Epithelial cell of esophagus (primary cell): ENCODE results near the gene DPYD.

ENCODE experiments used
- DNase-seq: peaks from one replicate; pipeline ENCODE4 v3.0.0; 2010; ENCODE audit warnings: low read depth
- H3K4me3 ChIP-seq: 2 replicates; pipeline ENCODE4 v1.5.1; 2011; ENCODE audit warnings: mild to moderate bottlenecking, low read length, control low read depth
- TF ChIP-seq, protein P1 (sequence below): IDR thresholded peaks from 2 replicates; pipeline ENCODE4 v1.5.1; 2011; ENCODE audit warnings: low read depth, mild to moderate bottlenecking, low read length, control low read depth, inconsistent platforms; ENCODE audit not compliant: insufficient read depth; ENCODE audit errors: missing control alignments

The DPYD gene

DNA sequence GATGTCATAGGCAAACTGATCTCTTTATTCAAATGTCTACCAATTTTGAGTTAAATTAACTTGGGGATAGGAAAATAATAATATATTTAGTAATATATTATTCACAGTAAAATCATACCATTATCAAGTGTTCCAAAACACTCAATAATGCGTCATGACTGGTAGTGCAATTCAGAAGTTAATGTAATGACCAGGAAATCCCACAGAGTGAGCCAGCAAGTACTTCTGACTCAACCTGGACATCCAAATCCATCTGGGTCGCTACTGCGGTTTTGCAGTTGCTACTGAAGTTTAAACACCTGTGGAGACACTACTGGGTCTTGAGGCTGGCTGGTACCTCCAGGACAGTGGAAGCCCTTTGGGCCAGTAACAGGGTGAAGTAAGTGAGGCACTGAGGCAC is 44.8 kb downstream of the DPYD start:
- no peak overlapping the region for H3K4me3 ChIP-seq
- DNase-seq: peak; percentile 62
- TF ChIP-seq, protein P1, sequence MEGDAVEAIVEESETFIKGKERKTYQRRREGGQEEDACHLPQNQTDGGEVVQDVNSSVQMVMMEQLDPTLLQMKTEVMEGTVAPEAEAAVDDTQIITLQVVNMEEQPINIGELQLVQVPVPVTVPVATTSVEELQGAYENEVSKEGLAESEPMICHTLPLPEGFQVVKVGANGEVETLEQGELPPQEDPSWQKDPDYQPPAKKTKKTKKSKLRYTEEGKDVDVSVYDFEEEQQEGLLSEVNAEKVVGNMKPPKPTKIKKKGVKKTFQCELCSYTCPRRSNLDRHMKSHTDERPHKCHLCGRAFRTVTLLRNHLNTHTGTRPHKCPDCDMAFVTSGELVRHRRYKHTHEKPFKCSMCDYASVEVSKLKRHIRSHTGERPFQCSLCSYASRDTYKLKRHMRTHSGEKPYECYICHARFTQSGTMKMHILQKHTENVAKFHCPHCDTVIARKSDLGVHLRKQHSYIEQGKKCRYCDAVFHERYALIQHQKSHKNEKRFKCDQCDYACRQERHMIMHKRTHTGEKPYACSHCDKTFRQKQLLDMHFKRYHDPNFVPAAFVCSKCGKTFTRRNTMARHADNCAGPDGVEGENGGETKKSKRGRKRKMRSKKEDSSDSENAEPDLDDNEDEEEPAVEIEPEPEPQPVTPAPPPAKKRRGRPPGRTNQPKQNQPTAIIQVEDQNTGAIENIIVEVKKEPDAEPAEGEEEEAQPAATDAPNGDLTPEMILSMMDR: no peak

DNA sequence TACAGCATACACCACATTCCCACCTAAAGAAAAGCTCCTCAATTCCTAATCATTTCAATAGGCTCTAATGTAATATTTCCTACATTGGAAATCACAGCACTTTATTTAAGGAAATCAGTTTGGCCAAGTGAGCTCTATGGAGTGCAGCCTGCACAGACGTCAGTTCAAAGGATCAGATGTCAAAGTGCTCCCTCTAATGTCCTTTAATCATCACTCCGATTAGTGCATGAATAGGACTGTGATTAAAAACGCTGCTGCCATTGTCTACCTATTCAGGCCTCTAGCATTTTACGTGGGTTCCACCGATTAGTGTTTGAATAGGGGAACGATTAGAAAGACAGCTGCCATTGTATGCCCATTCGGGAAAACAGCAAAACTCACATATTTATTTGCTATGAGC is 50.2 kb downstream of the DPYD start:
- no peak for DNase-seq
- TF ChIP-seq, protein P1: no peak
- no peak overlapping the region for H3K4me3 ChIP-seq

DNA sequence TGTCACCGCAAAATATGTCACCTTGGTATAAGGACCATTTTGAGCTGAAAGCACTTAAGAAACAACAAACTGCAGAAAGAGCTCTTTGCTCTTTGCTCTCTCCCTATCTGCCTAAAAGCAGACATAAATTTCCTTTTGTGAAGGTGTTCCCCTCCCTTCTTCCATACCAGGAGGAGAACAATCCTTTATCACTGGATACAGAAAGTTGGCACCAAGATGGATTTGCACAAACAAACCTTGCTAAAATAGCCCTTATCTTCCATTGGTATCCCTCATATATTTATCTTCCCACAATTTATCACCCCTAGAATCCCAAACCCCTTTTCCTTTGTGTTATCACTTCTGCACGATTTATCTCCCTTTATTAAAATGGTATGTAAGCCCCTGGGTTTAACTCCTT is 51.4 kb downstream of the DPYD start:
- no peak overlapping the region for H3K4me3 ChIP-seq
- DNase-seq: no peak
- TF ChIP-seq, protein P1: no peak

DNA sequence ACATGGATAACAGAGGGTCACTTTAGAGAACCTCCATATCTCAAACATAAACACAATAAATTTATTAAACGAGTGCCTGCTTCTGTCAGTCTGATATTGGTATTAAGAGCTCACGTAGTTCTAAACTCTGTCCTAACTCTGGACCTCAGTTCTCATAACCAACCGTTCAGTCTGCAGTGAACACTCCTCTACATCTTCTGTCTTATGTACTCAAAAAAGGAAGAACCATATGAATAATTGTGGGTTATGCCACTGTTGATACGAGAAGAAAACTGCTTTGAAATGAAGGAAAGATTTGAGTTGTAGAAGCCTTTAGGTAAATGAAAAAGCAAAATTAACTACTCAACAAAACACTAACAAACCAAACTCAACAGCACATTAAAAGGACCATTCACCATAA is 53.7 kb downstream of the DPYD start:
- H3K4me3 ChIP-seq: no peak overlapping the region
- TF ChIP-seq, protein P1: no peak
- no peak for DNase-seq

DNA sequence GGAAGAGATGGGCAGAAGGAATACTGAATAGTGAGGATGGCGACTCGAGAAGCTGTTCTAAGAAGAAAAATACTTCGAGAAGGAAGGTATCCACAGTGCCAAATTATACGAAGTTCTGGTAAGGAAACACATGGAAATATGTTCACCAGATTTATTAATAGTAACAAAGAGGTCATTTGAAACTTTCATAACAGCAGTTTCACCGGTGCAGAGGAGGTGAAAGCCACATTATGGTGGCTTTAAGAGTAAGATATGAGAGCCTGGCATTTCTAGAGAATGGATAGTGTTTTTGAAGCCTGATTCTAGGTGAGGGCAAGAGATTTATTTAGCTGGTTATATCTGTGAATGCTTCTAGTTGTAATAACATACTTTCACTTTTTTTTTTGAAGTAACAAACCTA is 56.2 kb downstream of the DPYD start:
- DNase-seq: no peak
- H3K4me3 ChIP-seq: no peak overlapping the region
- TF ChIP-seq, protein P1: no peak

DNA sequence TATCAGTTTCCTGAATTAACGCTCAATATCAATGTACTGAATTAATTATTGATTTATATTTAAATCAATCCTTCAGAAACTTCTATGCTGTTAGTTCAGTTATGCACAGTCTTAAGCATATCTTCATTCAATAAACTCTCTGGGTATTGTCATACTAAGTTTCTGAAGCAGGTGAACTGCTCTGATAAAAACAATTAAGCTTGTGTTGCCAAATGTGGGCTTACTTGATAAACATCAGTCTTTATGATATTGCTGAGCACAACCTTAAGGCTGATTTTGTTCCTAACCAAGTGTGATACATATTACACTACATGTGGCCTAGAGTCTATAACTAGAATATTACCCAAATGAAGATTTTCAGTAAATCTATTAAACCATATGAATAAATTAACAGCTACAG is 67.6 kb downstream of the DPYD start:
- TF ChIP-seq, protein P1: no peak
- no peak for DNase-seq
- no peak overlapping the region for H3K4me3 ChIP-seq
